Endothelial cell of umbilical vein (primary cell): ENCODE measurements around the gene JMJD8.

Source experiments
- CTCF ChIP-seq, 2 donors: IDR thresholded peaks; 1 replicate in 1 of 2; 2 replicates in 1 of 2; pipeline ENCODE4 v1.5.1; 2011; ENCODE audit warnings: low read length in 2 of 2, mild to moderate bottlenecking in 2 of 2, moderate library complexity in 2 of 2, control low read depth in 1 of 2, inconsistent platforms in 1 of 2, low read depth in 1 of 2; ENCODE audit not compliant: insufficient read depth in 1 of 2; ENCODE audit errors: extremely low read depth in 1 of 2
- EZH2 ChIP-seq: IDR thresholded peaks from 2 replicates; pipeline ENCODE4 v1.6.1; 2012; ENCODE audit warnings: borderline replicate concordance, low read depth, mild to moderate bottlenecking, moderate library complexity, low read length, inconsistent platforms; ENCODE audit not compliant: severe bottlenecking
- GATA2 ChIP-seq: IDR thresholded peaks from 2 replicates; pipeline ENCODE4 v1.7.0; 2011; ENCODE audit warnings: low read depth, mild to moderate bottlenecking, moderate library complexity, mixed read lengths, low read length; ENCODE audit not compliant: insufficient read length, insufficient read depth
- JUN ChIP-seq: IDR thresholded peaks from 2 replicates; pipeline ENCODE4 v1.6.1; 2011; ENCODE audit warnings: borderline replicate concordance, low read depth; ENCODE audit not compliant: insufficient read length, insufficient read depth
- POLR2A ChIP-seq: IDR thresholded peaks from 2 replicates; pipeline ENCODE4 v1.6.1; 2012; ENCODE audit warnings: low read depth, mild to moderate bottlenecking, control low read depth, low read length
- POLR2AphosphoS5 ChIP-seq: IDR thresholded peaks from 2 replicates; pipeline ENCODE4 v1.6.1; 2012; ENCODE audit warnings: low read depth, mild to moderate bottlenecking, control low read depth, low read length, moderate library complexity; ENCODE audit not compliant: insufficient read depth
- TF ChIP-seq, protein P1 (sequence below): IDR thresholded peaks from 2 replicates; pipeline ENCODE4 v1.6.1; 2011; ENCODE audit not compliant: insufficient read depth, insufficient read length

DNA sequence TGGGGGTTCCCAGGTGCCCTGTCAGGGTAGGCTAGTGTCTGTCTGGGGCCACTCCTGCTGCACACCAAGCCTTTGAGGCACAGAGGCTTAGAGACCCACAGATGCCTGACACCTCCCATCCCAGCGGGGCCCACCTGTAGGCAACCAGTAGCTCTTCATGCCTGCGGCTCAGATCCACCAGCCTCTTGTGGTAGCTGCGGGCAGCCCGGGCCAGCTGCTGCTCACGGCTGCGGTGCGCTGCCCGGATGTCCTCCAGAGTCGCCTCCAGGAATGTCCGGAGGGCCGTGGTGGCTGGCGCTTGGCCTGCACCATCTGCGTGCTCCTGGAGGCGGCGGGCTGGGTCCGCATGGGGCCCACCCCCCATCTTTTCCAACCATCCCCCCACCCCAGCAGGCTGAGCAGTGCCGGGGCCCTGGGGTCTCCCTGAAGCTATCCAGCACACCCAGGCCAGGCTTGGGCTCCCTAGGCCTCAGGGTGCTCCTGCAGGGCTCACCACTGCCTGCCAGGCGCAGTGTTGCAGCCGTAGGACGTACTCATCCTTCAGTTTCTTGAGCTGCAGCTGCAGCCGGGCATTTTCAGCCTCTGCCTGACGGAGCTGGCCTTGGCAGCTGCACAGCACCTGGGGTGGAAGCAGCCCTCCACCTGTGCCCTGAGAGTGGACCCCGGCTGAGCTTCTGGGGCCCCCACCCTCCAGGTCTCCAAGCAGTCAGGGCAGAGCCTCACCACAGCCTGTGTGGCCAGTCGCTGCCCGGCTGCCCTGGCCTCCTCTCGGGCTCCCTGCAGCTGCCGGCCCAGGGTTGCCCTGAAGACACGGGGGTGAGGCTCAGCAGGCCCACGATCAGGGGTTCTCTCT, 40.3 kb upstream of the JMJD8 start:
- TF ChIP-seq GATA2 (no peak), POLR2A (peak; percentile 21), POLR2AphosphoS5 (no peak), CTCF (IDR thresholded peaks at IDR 0.05; ENCODE audit: extremely low read depth in 1 of 2, insufficient read depth in 1 of 2, low read depth in 1 of 2, low read length in 2 of 2) (no peak), EZH2 (no peak), JUN (no peak)
- TF ChIP-seq, protein P1, sequence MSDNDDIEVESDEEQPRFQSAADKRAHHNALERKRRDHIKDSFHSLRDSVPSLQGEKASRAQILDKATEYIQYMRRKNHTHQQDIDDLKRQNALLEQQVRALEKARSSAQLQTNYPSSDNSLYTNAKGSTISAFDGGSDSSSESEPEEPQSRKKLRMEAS = no peak
